Activated naive CD8-positive, alpha-beta T cell treated with anti-CD3 and anti-CD28 coated beads for 36 hours (primary cell): ENCODE data around the gene CRYGA. TPM values are rescaled to one million over a fixed set of nuclear protein-coding genes. Genes with fewer than 3 reads are reported as not detected.

Experiments
- DNase-seq: peaks from one replicate; pipeline ENCODE4 v3.0.0; 2021
- H3K27ac Mint-ChIP-seq: one replicate; pipeline ENCODE4 v1.8.0; 2022; ENCODE audit warnings: mild to moderate bottlenecking, moderate library complexity, mixed read lengths
- H3K27me3 Mint-ChIP-seq: one replicate; pipeline ENCODE4 v1.8.0; 2022; ENCODE audit warnings: mild to moderate bottlenecking, mixed read lengths
- H3K36me3 Mint-ChIP-seq: one replicate; pipeline ENCODE4 v1.8.0; 2021; ENCODE audit warnings: mild to moderate bottlenecking, mixed read lengths
- H3K4me1 Mint-ChIP-seq: one replicate; pipeline ENCODE4 v1.8.0; 2021; ENCODE audit warnings: mixed read lengths
- H3K4me3 Mint-ChIP-seq: one replicate; pipeline ENCODE4 v1.8.0; 2022; ENCODE audit warnings: mild to moderate bottlenecking, moderate library complexity, mixed read lengths
- H3K9me3 Mint-ChIP-seq: one replicate; pipeline ENCODE4 v1.8.0; 2022; ENCODE audit warnings: mixed read lengths
- total RNA-seq, 2 experiments: library from RNA; stranded (reverse); gene quantifications; one replicate each; pipeline ENCODE4 v1.2.3, GENCODE V29; 2021

The CRYGA gene
- total RNA-seq, 2 experiments from 2014 or later, result not detected

GRCh38 chr2:208179028-208179609 is 15.7 kb upstream of the CRYGA start:
- no peak for DNase-seq
- H3K27me3 Mint-ChIP-seq, result peaks cover 18% of the 10 kb centered on the region
- no peak overlapping the region for H3K27ac Mint-ChIP-seq
- no peaks in the 10 kb centered on the region for H3K9me3 Mint-ChIP-seq
- no peak overlapping the region for H3K4me3 Mint-ChIP-seq
- peaks cover 1% of the 10 kb centered on the region for H3K4me1 Mint-ChIP-seq
- H3K36me3 Mint-ChIP-seq, result no peaks in the 10 kb centered on the region

GRCh38 chr2:208175840-208176153 is 12.4 kb upstream of the CRYGA start:
- no peak overlapping the region for H3K27ac Mint-ChIP-seq
- no peaks in the 10 kb centered on the region for H3K36me3 Mint-ChIP-seq

GRCh38 chr2:208175069-208175839 is 11.9 kb upstream of the CRYGA start:
- Mint-ChIP-seq H3K4me3 (no peak overlapping the region), H3K4me1 (peaks cover 1% of the 10 kb centered on the region), H3K27me3 (peaks cover 18% of the 10 kb centered on the region), H3K36me3 (no peaks in the 10 kb centered on the region), H3K27ac (no peak overlapping the region), H3K9me3 (no peaks in the 10 kb centered on the region)
- DNase-seq, result peak; percentile 38

More at GRCh38 chr2:208175840-208176153, 12.4 kb upstream of the CRYGA start:
- peaks cover 16% of the 10 kb centered on the region for H3K27me3 Mint-ChIP-seq
- DNase-seq, result no peak
- H3K4me1 Mint-ChIP-seq, result peaks cover 1% of the 10 kb centered on the region
- no peaks in the 10 kb centered on the region for H3K9me3 Mint-ChIP-seq
- no peak overlapping the region for H3K4me3 Mint-ChIP-seq

- H3K27me3 Mint-ChIP-seq, result peaks cover 24% of the 10 kb centered on the region
- H3K36me3 Mint-ChIP-seq, result no peaks in the 10 kb centered on the region
- H3K9me3 Mint-ChIP-seq, result no peaks in the 10 kb centered on the region
- no peak for DNase-seq
- no peak overlapping the region for H3K27ac Mint-ChIP-seq
- peaks cover 1% of the 10 kb centered on the region for H3K4me1 Mint-ChIP-seq
- H3K4me3 Mint-ChIP-seq, result no peak overlapping the region
Observed at GRCh38 chr2:208174144-208174543, 10.8 kb upstream of the CRYGA start.

- H3K4me1 Mint-ChIP-seq, result peaks cover 1% of the 10 kb centered on the region
- H3K27ac Mint-ChIP-seq, result no peak overlapping the region
- no peak overlapping the region for H3K4me3 Mint-ChIP-seq
- H3K27me3 Mint-ChIP-seq, result peaks cover 27% of the 10 kb centered on the region
- no peak for DNase-seq
- no peaks in the 10 kb centered on the region for H3K9me3 Mint-ChIP-seq
- H3K36me3 Mint-ChIP-seq, result no peaks in the 10 kb centered on the region
Observed at GRCh38 chr2:208172125-208172524, 8.7 kb upstream of the CRYGA start.

- Mint-ChIP-seq H3K27ac (no peak overlapping the region), H3K4me3 (no peak overlapping the region), H3K27me3 (peaks cover 15% of the 10 kb centered on the region)
Observed at GRCh38 chr2:208164951-208165755, 1.8 kb upstream of the CRYGA start.

GRCh38 chr2:208156439-208156838 is 7.0 kb downstream of the CRYGA start:
- no peaks in the 10 kb centered on the region for H3K36me3 Mint-ChIP-seq
- H3K4me3 Mint-ChIP-seq, result no peak overlapping the region
- no peaks in the 10 kb centered on the region for H3K4me1 Mint-ChIP-seq
- DNase-seq, result no peak
- no peaks in the 10 kb centered on the region for H3K9me3 Mint-ChIP-seq
- no peak overlapping the region for H3K27ac Mint-ChIP-seq
- H3K27me3 Mint-ChIP-seq, result no peaks in the 10 kb centered on the region

More at GRCh38 chr2:208164951-208165755, 1.8 kb upstream of the CRYGA start:
- Mint-ChIP-seq H3K4me1 (no peaks in the 10 kb centered on the region), H3K9me3 (no peaks in the 10 kb centered on the region), H3K36me3 (no peaks in the 10 kb centered on the region)
- no peak for DNase-seq

GRCh38 chr2:208153156-208153555 is 10.2 kb downstream of the CRYGA start:
- Mint-ChIP-seq H3K9me3 (peaks cover 5% of the 10 kb centered on the region), H3K4me3 (no peak overlapping the region), H3K27ac (no peak overlapping the region), H3K36me3 (no peaks in the 10 kb centered on the region), H3K4me1 (no peaks in the 10 kb centered on the region), H3K27me3 (no peaks in the 10 kb centered on the region)
- DNase-seq, result no peak

GRCh38 chr2:208150956-208151355 is 12.4 kb downstream of the CRYGA start:
- no peaks in the 10 kb centered on the region for H3K36me3 Mint-ChIP-seq
- H3K4me1 Mint-ChIP-seq, result no peaks in the 10 kb centered on the region
- DNase-seq, result no peak
- H3K27me3 Mint-ChIP-seq, result no peaks in the 10 kb centered on the region
- peaks cover 5% of the 10 kb centered on the region for H3K9me3 Mint-ChIP-seq
- no peak overlapping the region for H3K4me3 Mint-ChIP-seq
- H3K27ac Mint-ChIP-seq, result no peak overlapping the region

GRCh38 chr2:208150094-208150493 is 13.3 kb downstream of the CRYGA start:
- no peaks in the 10 kb centered on the region for H3K4me1 Mint-ChIP-seq
- DNase-seq, result no peak
- peaks cover 5% of the 10 kb centered on the region for H3K9me3 Mint-ChIP-seq
- H3K27ac Mint-ChIP-seq, result no peak overlapping the region
- no peak overlapping the region for H3K4me3 Mint-ChIP-seq
- H3K36me3 Mint-ChIP-seq, result no peaks in the 10 kb centered on the region
- H3K27me3 Mint-ChIP-seq, result no peaks in the 10 kb centered on the region

GRCh38 chr2:208148803-208149202 is 14.6 kb downstream of the CRYGA start:
- DNase-seq, result no peak
- no peaks in the 10 kb centered on the region for H3K36me3 Mint-ChIP-seq
- no peak overlapping the region for H3K27ac Mint-ChIP-seq
- H3K9me3 Mint-ChIP-seq, result peaks cover 5% of the 10 kb centered on the region
- H3K4me3 Mint-ChIP-seq, result no peak overlapping the region
- H3K27me3 Mint-ChIP-seq, result no peaks in the 10 kb centered on the region
- no peaks in the 10 kb centered on the region for H3K4me1 Mint-ChIP-seq

GRCh38 chr2:208147759-208148158 is 15.6 kb downstream of the CRYGA start:
- peaks cover 5% of the 10 kb centered on the region for H3K9me3 Mint-ChIP-seq
- DNase-seq, result no peak
- no peaks in the 10 kb centered on the region for H3K36me3 Mint-ChIP-seq
- H3K27me3 Mint-ChIP-seq, result no peaks in the 10 kb centered on the region
- H3K27ac Mint-ChIP-seq, result no peak overlapping the region
- no peaks in the 10 kb centered on the region for H3K4me1 Mint-ChIP-seq
- H3K4me3 Mint-ChIP-seq, result no peak overlapping the region

GRCh38 chr2:208147008-208147407 is 16.4 kb downstream of the CRYGA start:
- peaks cover 5% of the 10 kb centered on the region for H3K9me3 Mint-ChIP-seq
- no peak overlapping the region for H3K27ac Mint-ChIP-seq
- H3K27me3 Mint-ChIP-seq, result no peaks in the 10 kb centered on the region
- DNase-seq, result no peak
- H3K4me3 Mint-ChIP-seq, result no peak overlapping the region
- no peaks in the 10 kb centered on the region for H3K4me1 Mint-ChIP-seq
- no peaks in the 10 kb centered on the region for H3K36me3 Mint-ChIP-seq

- H3K4me3 Mint-ChIP-seq, result no peak within 1 kb of the TSS
- H3K27me3 Mint-ChIP-seq, result no peaks in the 10 kb centered on the region
- no peak within 1 kb of the TSS for H3K27ac Mint-ChIP-seq
- H3K4me1 Mint-ChIP-seq, result no peaks in the 10 kb centered on the region
- peaks cover 5% of the 10 kb centered on the region for H3K9me3 Mint-ChIP-seq
- DNase-seq, result no peak
- H3K36me3 Mint-ChIP-seq, result no peaks in the 10 kb centered on the region
Observed at GRCh38 chr2:208146006-208146405, 17.4 kb downstream of the CRYGA start, which contains the start of gene CRYGB. TSS of gene CRYGB (minus strand) at chr2:208146158. CDS start at chr2:208146120, 38 bp downstream.
